Astrocyte (in vitro differentiated cells and primary cell): ENCODE results near the gene METTL8.

Experiments
- CTCF ChIP-seq: IDR thresholded peaks from 2 replicates; pipeline ENCODE4 v1.5.1; 2011; ENCODE audit warnings: low read depth, mild to moderate bottlenecking, inconsistent platforms, low read length, moderate library complexity; ENCODE audit not compliant: insufficient read depth
- EZH2 ChIP-seq: IDR thresholded peaks from 2 replicates; pipeline ENCODE4 v1.6.1; 2012; ENCODE audit warnings: mild to moderate bottlenecking, low read length, inconsistent platforms; ENCODE audit not compliant: insufficient read depth

GRCh38 chr2:171390941-171391516 lies 42.8 kb downstream of the METTL8 start:
- TF ChIP-seq CTCF (no peak), EZH2 (no peak)
